HCT116 (cell line): ENCODE measurements around the gene CDH23. TPM values are rescaled to one million over a fixed set of nuclear protein-coding genes. Genes with fewer than 3 reads are reported as not detected.

Experiments
- ATAC-seq: fragments of 200-7000 bp; cut with Tn5 transposase; 2 replicates; pipeline ENCODE4 v1.9.1; 2020; ENCODE audit warnings: mild to moderate bottlenecking, moderate library complexity
- BruUV-seq: library from RNA; stranded (reverse); fragments of 400-500 nt; replicated peaks from 2 replicates; lab custom pipeline; 2021; lab: Mats Ljungman, UMichigan
- CTCF ChIA-PET: fragments of 300-600 bp; sonication (Branson Sonifier 250); formaldehyde crosslinking; loops from one replicate; lab custom pipeline; 2021; ENCODE audit warnings: antibody characterized with exemption; lab: Charles Lee
- POLR2A ChIA-PET: fragments of 300-600, 350-600 bp; sonication (Branson Sonifier 250); formaldehyde crosslinking; loops from one replicate; lab custom pipeline; 2021; ENCODE audit warnings: antibody characterized with exemption; lab: Charles Lee
- RAD21 ChIA-PET, 2 experiments: fragments of 300-600 bp; sonication (Branson Sonifier 250); formaldehyde crosslinking; loops; one replicate each; lab custom pipeline; 2023; ENCODE audit warnings: low total read pairs in 2 of 2; ENCODE audit not compliant: uncharacterized antibody in 2 of 2, unreplicated experiment in 2 of 2, low non-redundant PET in 1 of 2; lab: Charles Lee
- DNase-seq: peaks from one replicate; pipeline ENCODE4 v3.0.0-alpha.2; 2010; ENCODE audit warnings: low read depth, low spot score
- H2AFZ ChIP-seq: fragments of 200-600 bp; shearing (Covaris generic), sonication (generic); 2 replicates; pipeline ENCODE4 v1.6.1; 2017; ENCODE audit warnings: low read depth, mixed run types, mixed read lengths, antibody characterized with exemption, low read length; ENCODE audit not compliant: poor library complexity, severe bottlenecking
- H3K27ac ChIP-seq: 2 replicates; pipeline ENCODE4 v1.5.1; 2012; ENCODE audit warnings: low read depth, low read length
- H3K27me3 ChIP-seq: fragments of 200-600 bp; sonication (generic); 2 replicates; pipeline ENCODE4 v1.6.1; 2016; ENCODE audit warnings: mixed run types, low read length, mixed read lengths; ENCODE audit not compliant: insufficient read depth
- H3K36me3 ChIP-seq, 2 experiments: fragments of 200-500 bp in 1 of 2; fragments of 200-600 bp in 1 of 2; sonication (Bioruptor generic) in 1 of 2; sonication (generic) in 1 of 2; 2 replicates each; pipeline versions ENCODE4 v1.5.1 to v1.6.1; 2014 to 2016; ENCODE audit warnings: low read length in 2 of 2, inconsistent platforms in 1 of 2, mixed read lengths in 1 of 2, mixed run types in 1 of 2; ENCODE audit not compliant: insufficient read depth in 2 of 2, control insufficient read depth in 1 of 2
- H3K4me1 ChIP-seq, 2 experiments: fragments of 200-600 bp in 1 of 2; sonication (generic) in 1 of 2; 2 replicates each; pipeline versions ENCODE4 v1.5.1 to v1.6.1; 2012 to 2017; ENCODE audit warnings: low read length in 2 of 2, inconsistent platforms in 1 of 2, mild to moderate bottlenecking in 1 of 2, mixed read lengths in 1 of 2, mixed run types in 1 of 2, moderate library complexity in 1 of 2; ENCODE audit not compliant: insufficient read depth in 2 of 2, control insufficient read depth in 1 of 2
- H3K4me2 ChIP-seq: fragments of 200-600 bp; sonication (generic); 2 replicates; pipeline ENCODE4 v1.6.1; 2017; ENCODE audit warnings: mixed run types, low read length, mixed read lengths
- H3K4me3 ChIP-seq, 2 experiments: fragments of 200-600 bp in 1 of 2; sonication (generic) in 1 of 2; replicated peaks in 1 of 2; 2 replicates each; pipeline ENCODE4 v1.5.1; 2011 to 2016; ENCODE audit warnings: low read length in 2 of 2, control low read depth in 1 of 2, low read depth in 1 of 2, mild to moderate bottlenecking in 1 of 2, mixed read lengths in 1 of 2, mixed run types in 1 of 2
- H3K79me2 ChIP-seq: fragments of 200-600 bp; sonication (generic); 2 replicates; pipeline ENCODE4 v1.6.1; 2017; ENCODE audit warnings: mild to moderate bottlenecking, mixed run types, low read length, moderate library complexity, mixed read lengths; ENCODE audit not compliant: insufficient read depth
- H3K9ac ChIP-seq: fragments of 200-600 bp; sonication (generic); 2 replicates; pipeline ENCODE4 v1.6.1; 2016; ENCODE audit warnings: low read length, mixed read lengths
- H3K9me2 ChIP-seq: fragments of 200-600 bp; sonication (generic), shearing (Covaris generic); 2 replicates; pipeline ENCODE4 v1.6.1; 2017; ENCODE audit warnings: mixed run types, mild to moderate bottlenecking, moderate library complexity; ENCODE audit not compliant: insufficient read depth
- H3K9me3 ChIP-seq, 2 experiments: fragments of 200-500 bp in 1 of 2; fragments of 200-600 bp in 1 of 2; sonication (Bioruptor generic) in 1 of 2; sonication (generic) in 1 of 2; 2 replicates each; pipeline ENCODE4 v1.6.1; 2014 to 2017; ENCODE audit warnings: low read length in 2 of 2, mixed read lengths in 2 of 2, inconsistent platforms in 1 of 2, low read depth in 1 of 2, mild to moderate bottlenecking in 1 of 2, mixed run types in 1 of 2, moderate library complexity in 1 of 2; ENCODE audit not compliant: control insufficient read depth in 1 of 2, insufficient read depth in 1 of 2
- H4K20me1 ChIP-seq: fragments of 200-600 bp; sonication (generic), shearing (Covaris generic); 2 replicates; pipeline ENCODE4 v1.6.1; 2017; ENCODE audit warnings: mixed run types, mild to moderate bottlenecking, moderate library complexity; ENCODE audit not compliant: insufficient read depth
- CBX3 ChIP-seq: IDR thresholded peaks from 2 replicates; pipeline ENCODE4 v1.6.1; 2012; ENCODE audit warnings: low read depth
- EGR1 ChIP-seq: IDR thresholded peaks from 2 replicates; pipeline ENCODE4 v1.6.1; 2012; ENCODE audit warnings: low read depth
- ELF1 ChIP-seq: IDR thresholded peaks from 2 replicates; pipeline ENCODE4 v1.6.1; 2012; ENCODE audit warnings: low read depth, borderline replicate concordance
- FOSL1 ChIP-seq: IDR thresholded peaks from 2 replicates; pipeline ENCODE4 v1.6.1; 2012; ENCODE audit warnings: low read depth
- SIN3A ChIP-seq: IDR thresholded peaks from 2 replicates; pipeline ENCODE4 v1.6.1; 2012; ENCODE audit warnings: low read depth
- SP1 ChIP-seq: IDR thresholded peaks from 2 replicates; pipeline ENCODE4 v1.6.1; 2012; ENCODE audit warnings: low read depth
- ZBTB33 ChIP-seq: IDR thresholded peaks from 2 replicates; pipeline ENCODE4 v1.6.1; 2011; ENCODE audit warnings: mild to moderate bottlenecking, low read length, moderate library complexity; ENCODE audit not compliant: insufficient replicate concordance; ENCODE audit errors: extremely low read depth
- ZFX ChIP-seq: fragments of 450-650 bp; IDR thresholded peaks from 2 replicates; pipeline ENCODE4 v1.6.1; 2017
- ZNF274 ChIP-seq: fragments of 200-500 bp; sonication (Bioruptor generic); IDR thresholded peaks from 2 replicates; pipeline ENCODE4 v1.6.1; 2014; ENCODE audit warnings: mild to moderate bottlenecking, low read depth, low read length, inconsistent platforms
- intact Hi-C: fragments of 100-400 bp; cut with micrococcal nuclease; formaldehyde crosslinking; loops from 2 replicates; pipeline ENCODE4 v1.10.0; 2022
- total RNA-seq: library from RNA; stranded (reverse); gene quantifications from one replicate; pipeline ENCODE4 v1.2.1, GENCODE V29; 2021; ENCODE audit not compliant: unreplicated experiment

CDH23 gene
- total RNA-seq, 1 experiment from 2014 or later = not detected

DNA sequence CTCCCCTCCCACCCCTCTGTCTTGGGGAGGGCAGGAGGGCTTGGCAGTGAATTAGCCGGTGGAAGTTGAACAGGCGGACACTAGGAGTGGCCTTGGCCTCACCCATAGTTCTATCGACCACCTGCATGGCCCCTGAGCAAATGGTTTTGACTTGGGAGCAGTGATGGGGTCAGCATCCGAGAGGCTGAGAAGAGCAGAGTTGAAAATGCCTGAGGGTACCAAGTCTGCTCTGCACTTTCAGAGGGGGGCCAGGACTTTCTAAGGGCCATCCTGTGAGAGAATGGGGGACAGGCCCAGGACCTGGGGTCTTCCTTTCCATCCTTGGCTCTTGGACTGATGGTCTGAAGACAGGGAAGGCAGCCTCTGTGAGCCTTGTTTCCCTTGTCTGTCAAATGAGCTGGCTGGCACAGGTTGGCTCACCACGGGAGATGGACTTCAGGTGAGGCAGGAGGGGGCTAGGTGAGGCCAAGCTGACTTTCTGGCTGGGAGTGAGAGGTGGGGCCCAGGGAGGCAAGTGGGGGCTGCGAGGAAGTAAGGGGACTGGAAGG lies 29.4 kb downstream of the CDH23 start:
- H3K9ac ChIP-seq = no peak overlapping the region
- intact Hi-C loops = no loop called here
- no peaks in the 10 kb centered on the region for H4K20me1 ChIP-seq
- CTCF ChIA-PET = interaction anchor here (1.0 to 1.6 kb wide), 2 partner anchors 12 to 144 kb away, joined by 3 read pairs; no protein-coding TSS in a partner anchor
- no peaks in the 10 kb centered on the region for H3K36me3 ChIP-seq
- H3K27me3 ChIP-seq = 0 out of 2 replicates have a peak, but pooled peaks cover 3% of the 10 kb centered on the region
- BruUV-seq = no TSS peak
- no peaks in the 10 kb centered on the region for H3K79me2 ChIP-seq
- no peaks in the 10 kb centered on the region for H3K4me1 ChIP-seq
- H2AFZ ChIP-seq = no peak overlapping the region
- no peak for DNase-seq
- no peak overlapping the region for H3K4me3 ChIP-seq
- H3K9me2 ChIP-seq = no peaks in the 10 kb centered on the region
- no peaks in the 10 kb centered on the region for H3K9me3 ChIP-seq
- no peak overlapping the region for H3K27ac ChIP-seq
- POLR2A ChIA-PET = no interaction called here
- no peak for ATAC-seq
- RAD21 ChIA-PET = no interaction called here
- no peak overlapping the region for H3K4me2 ChIP-seq
- no peak for TF ChIP-seq FOSL1
- no peak for TF ChIP-seq ZBTB33
- no peak for TF ChIP-seq ZNF274
- no peak for TF ChIP-seq ZFX
- no peak for TF ChIP-seq ELF1
- TF ChIP-seq SP1 = no peak
- no peak for TF ChIP-seq CBX3
- TF ChIP-seq SIN3A = no peak
- no peak for TF ChIP-seq EGR1
